K562 (cell line): ENCODE measurements around the gene BEST1. TPM values are rescaled to one million over a fixed set of nuclear protein-coding genes. Genes with fewer than 3 reads are reported as not detected.

Experiments used
- BCL6 ChIP-seq: fragments of 250-450 bp; sonication (Bioruptor Pico); IDR thresholded peaks from 2 replicates; pipeline ENCODE4 v1.4.0; 2020
- CBFA2T3 ChIP-seq: fragments of 450-650 bp; IDR thresholded peaks from 2 replicates; pipeline ENCODE4 v1.6.1; 2017
- CHD4 ChIP-seq: fragments of 200-600 bp; sonication (generic); IDR thresholded peaks from 3 replicates; pipeline ENCODE4 v1.6.1; 2012; ENCODE audit warnings: low read depth, mild to moderate bottlenecking, mixed read lengths, low read length, inconsistent platforms; ENCODE audit not compliant: insufficient read depth, insufficient replicate concordance, poor library complexity, severe bottlenecking
- GABPB1 ChIP-seq: sonication (generic); formaldehyde crosslinking; IDR thresholded peaks from 2 replicates; pipeline ENCODE4 v1.8.0; 2022; ENCODE audit warnings: mild to moderate bottlenecking, missing genetic modification reagents
- HDAC3 ChIP-seq: fragments of 450-650 bp; IDR thresholded peaks from 2 replicates; pipeline ENCODE4 v1.6.1; 2018; ENCODE audit warnings: borderline replicate concordance, mild to moderate bottlenecking, moderate library complexity; ENCODE audit not compliant: partially characterized antibody
- HDAC6 ChIP-seq: IDR thresholded peaks from 2 replicates; pipeline ENCODE4 v1.6.1; 2012; ENCODE audit warnings: low read depth, mild to moderate bottlenecking, control low read depth, inconsistent platforms, low read length, moderate library complexity
- HINFP ChIP-seq: fragments of 450-650 bp; conservative IDR thresholded peaks from 2 replicates; pipeline ENCODE4 v1.6.1; 2016; ENCODE audit warnings: missing genetic modification characterization, low read depth, mild to moderate bottlenecking, control low read depth, missing compliant biosample characterization
- HMGN3 ChIP-seq: IDR thresholded peaks from 2 replicates; pipeline ENCODE4 v1.6.1; 2011; ENCODE audit warnings: borderline replicate concordance, low read depth, mild to moderate bottlenecking, mixed read lengths, low read length; ENCODE audit not compliant: insufficient read length; ENCODE audit errors: extremely low read depth
- PHTF2 ChIP-seq: fragments of 250-450 bp; sonication (Bioruptor Pico); IDR thresholded peaks from 2 replicates; pipeline ENCODE4 v1.5.0; 2021; ENCODE audit warnings: mild to moderate bottlenecking
- PTTG1 ChIP-seq: fragments of 450-650 bp; IDR thresholded peaks from 2 replicates; pipeline ENCODE4 v1.6.1; 2016; ENCODE audit warnings: low read depth, mild to moderate bottlenecking, missing genetic modification characterization, missing compliant biosample characterization
- SNRNP70 ChIP-seq: fragments of 200-400 bp; formaldehyde crosslinking; optimal IDR thresholded peaks from 2 replicates; pipeline ENCODE3; 2017; ENCODE audit warnings: low read depth, low read length
- STAT6 ChIP-seq: sonication (generic); formaldehyde crosslinking; IDR thresholded peaks from 2 replicates; pipeline ENCODE4 v1.8.1; 2023; ENCODE audit warnings: mild to moderate bottlenecking, missing genetic modification reagents
- YY1 ChIP-seq, 3 experiments: IDR thresholded peaks; 2 replicates each; pipeline ENCODE4 v1.6.1; 2011; ENCODE audit warnings: low read length in 2 of 3, mild to moderate bottlenecking in 2 of 3, moderate library complexity in 2 of 3, borderline replicate concordance in 1 of 3, control low read depth in 1 of 3, low read depth in 1 of 3; ENCODE audit not compliant: insufficient read depth in 3 of 3, insufficient replicate concordance in 2 of 3, control insufficient read depth in 1 of 3, insufficient read length in 1 of 3; ENCODE audit errors: extremely low read depth in 1 of 3
- ZFX ChIP-seq: sonication (generic); formaldehyde crosslinking; IDR thresholded peaks from 2 replicates; pipeline ENCODE4 v1.8.0; 2022; ENCODE audit warnings: mild to moderate bottlenecking, missing genetic modification reagents, moderate library complexity
- ZNF165 ChIP-seq: fragments of 250-450 bp; sonication (Bioruptor Pico); IDR thresholded peaks from 2 replicates; pipeline ENCODE4 v1.4.0; 2020; ENCODE audit warnings: borderline replicate concordance
- ZNF197 ChIP-seq: fragments of 200-800 bp; sonication (Bioruptor generic); IDR thresholded peaks from 2 replicates; pipeline ENCODE4 v1.6.1; 2016; ENCODE audit warnings: low read depth, missing genetic modification characterization, missing compliant biosample characterization
- ZNF384 ChIP-seq: IDR thresholded peaks from 2 replicates; pipeline ENCODE4 v1.6.1; 2012; ENCODE audit warnings: low read depth, low read length, improper control_type of control experiment
- ZNF408 ChIP-seq: fragments of 250-450 bp; sonication (Bioruptor Pico); IDR thresholded peaks from 2 replicates; pipeline ENCODE4 v1.4.0; 2020; ENCODE audit warnings: low read depth, mild to moderate bottlenecking, moderate library complexity
- ZNF561 ChIP-seq: fragments of 450-650 bp; formaldehyde crosslinking; conservative IDR thresholded peaks from 2 replicates; pipeline ENCODE4 v1.4.0; 2020; ENCODE audit warnings: mild to moderate bottlenecking, moderate library complexity
- ZNF583 ChIP-seq: fragments of 250-450 bp; sonication (Bioruptor Pico); IDR thresholded peaks from 2 replicates; pipeline ENCODE4 v1.4.0; 2020
- ZNF584 ChIP-seq: fragments of 200-800 bp; sonication (Bioruptor generic); IDR thresholded peaks from 2 replicates; pipeline ENCODE4 v1.6.1; 2016; ENCODE audit warnings: low read depth, mild to moderate bottlenecking, missing genetic modification characterization, missing compliant biosample characterization
- polyA plus RNA-seq, 8 experiments: library from polyadenylated mRNA; depleted of rRNA in 4 of 8; stranded (reverse) in 5 of 8; unstranded in 3 of 8; fragments of >200 nt; fragmentation: Nextera tagmentation in 2 of 8; fragmentation: Illumina TruSeq in 1 of 8; extraction: Ambion mirVana in 2 of 8; extraction: Trizol in 1 of 8; gene quantifications; 2 replicates each; pipeline versions ENCODE4 v1.2.1 to v1.2.3, GENCODE V29; 2011 to 2014; ENCODE audit warnings: inconsistent platforms in 1 of 8, missing spikeins in 1 of 8
- total RNA-seq, 7 experiments: library from RNA; depleted of rRNA in 6 of 7; stranded (reverse); fragments of >200 nt in 6 of 7; fragmentation: Illumina TruSeq in 2 of 7; extraction: Trizol in 2 of 7; gene quantifications; 2 replicates each; pipeline versions ENCODE4 v1.2.1 to v1.2.3, GENCODE V29; 2011 to 2021; ENCODE audit warnings: low replicate concordance in 1 of 7
- TF ChIP-seq, protein P1 (sequence below): fragments of 250-450 bp; sonication (Bioruptor Pico); IDR thresholded peaks from 2 replicates; pipeline ENCODE4 v1.9.0; 2021; ENCODE audit warnings: mild to moderate bottlenecking, inconsistent platforms

Gene BEST1
- total and polyA plus RNA-seq, 9 of the 15 experiments (the other 6 are each of a cell fraction or from before 2014, with no cell fraction given), result 0.07 to 1.3 (median 0.40) TPM

GRCh38 chr11:61964058-61964665 is 14.0 kb downstream of the BEST1 start (continued):
- TF ChIP-seq HINFP (tag) (no peak), HDAC6 (no peak), CBFA2T3 (no peak), YY1 (IDR thresholded peaks at IDR 0.05; ENCODE audit: borderline replicate concordance in 1 of 3, control insufficient read depth in 1 of 3, extremely low read depth in 1 of 3, insufficient read depth in 3 of 3, insufficient read length in 1 of 3, insufficient replicate concordance in 2 of 3, low read depth in 1 of 3, low read length in 2 of 3) (no peak), ZNF197 (no peak), SNRNP70 (no peak), ZNF384 (no peak), ZNF561 (CRISPR knock-in tag) (no peak; the same call in 1 of the 2 replicates), CHD4 (no peak), ZNF584 (CRISPR knock-in tag) (no peak), ZNF165 (CRISPR knock-in tag) (no peak), PTTG1 (tag) (no peak), ZNF408 (no peak), BCL6 (CRISPR knock-in tag) (no peak), HDAC3 (no peak), STAT6 (no peak), ZNF583 (CRISPR knock-in tag) (no peak; the same call in 1 of the 2 replicates), ZFX (peak; percentile 29; the same call in 1 of the 2 replicates), GABPB1 (CRISPR knock-in tag) (no peak), PHTF2 (CRISPR knock-in tag) (peak; percentile 88), HMGN3 (no peak)
- TF ChIP-seq, protein P1, sequence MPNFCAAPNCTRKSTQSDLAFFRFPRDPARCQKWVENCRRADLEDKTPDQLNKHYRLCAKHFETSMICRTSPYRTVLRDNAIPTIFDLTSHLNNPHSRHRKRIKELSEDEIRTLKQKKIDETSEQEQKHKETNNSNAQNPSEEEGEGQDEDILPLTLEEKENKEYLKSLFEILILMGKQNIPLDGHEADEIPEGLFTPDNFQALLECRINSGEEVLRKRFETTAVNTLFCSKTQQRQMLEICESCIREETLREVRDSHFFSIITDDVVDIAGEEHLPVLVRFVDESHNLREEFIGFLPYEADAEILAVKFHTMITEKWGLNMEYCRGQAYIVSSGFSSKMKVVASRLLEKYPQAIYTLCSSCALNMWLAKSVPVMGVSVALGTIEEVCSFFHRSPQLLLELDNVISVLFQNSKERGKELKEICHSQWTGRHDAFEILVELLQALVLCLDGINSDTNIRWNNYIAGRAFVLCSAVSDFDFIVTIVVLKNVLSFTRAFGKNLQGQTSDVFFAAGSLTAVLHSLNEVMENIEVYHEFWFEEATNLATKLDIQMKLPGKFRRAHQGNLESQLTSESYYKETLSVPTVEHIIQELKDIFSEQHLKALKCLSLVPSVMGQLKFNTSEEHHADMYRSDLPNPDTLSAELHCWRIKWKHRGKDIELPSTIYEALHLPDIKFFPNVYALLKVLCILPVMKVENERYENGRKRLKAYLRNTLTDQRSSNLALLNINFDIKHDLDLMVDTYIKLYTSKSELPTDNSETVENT, result no peak
